HCT116 (cell line): Measurements from ENCODE around the gene MRPL42. TPM values are rescaled to one million over a fixed set of nuclear protein-coding genes. Genes with fewer than 3 reads are reported as not detected.

ENCODE experiments used
- ATAC-seq: fragments of 200-7000 bp; cut with Tn5 transposase; 2 replicates; pipeline ENCODE4 v1.9.1; 2020; ENCODE audit warnings: mild to moderate bottlenecking, moderate library complexity
- BruUV-seq: library from RNA; stranded (reverse); fragments of 400-500 nt; replicated peaks from 2 replicates; lab custom pipeline; 2021; lab: Mats Ljungman, UMichigan
- CTCF ChIA-PET: fragments of 300-600 bp; sonication (Branson Sonifier 250); formaldehyde crosslinking; loops from one replicate; lab custom pipeline; 2021; ENCODE audit warnings: antibody characterized with exemption; lab: Charles Lee
- POLR2A ChIA-PET: fragments of 300-600, 350-600 bp; sonication (Branson Sonifier 250); formaldehyde crosslinking; loops from one replicate; lab custom pipeline; 2021; ENCODE audit warnings: antibody characterized with exemption; lab: Charles Lee
- RAD21 ChIA-PET, 2 experiments: fragments of 300-600 bp; sonication (Branson Sonifier 250); formaldehyde crosslinking; loops; one replicate each; lab custom pipeline; 2023; ENCODE audit warnings: low total read pairs in 2 of 2; ENCODE audit not compliant: uncharacterized antibody in 2 of 2, unreplicated experiment in 2 of 2, low non-redundant PET in 1 of 2; lab: Charles Lee
- DNase-seq: peaks from one replicate; pipeline ENCODE4 v3.0.0-alpha.2; 2010; ENCODE audit warnings: low read depth, low spot score
- H2AFZ ChIP-seq: fragments of 200-600 bp; shearing (Covaris generic), sonication (generic); 2 replicates; pipeline ENCODE4 v1.6.1; 2017; ENCODE audit warnings: low read depth, mixed run types, mixed read lengths, antibody characterized with exemption, low read length; ENCODE audit not compliant: poor library complexity, severe bottlenecking
- H3K27ac ChIP-seq: 2 replicates; pipeline ENCODE4 v1.5.1; 2012; ENCODE audit warnings: low read depth, low read length
- H3K27me3 ChIP-seq: fragments of 200-600 bp; sonication (generic); 2 replicates; pipeline ENCODE4 v1.6.1; 2016; ENCODE audit warnings: mixed run types, low read length, mixed read lengths; ENCODE audit not compliant: insufficient read depth
- H3K36me3 ChIP-seq, 2 experiments: fragments of 200-500 bp in 1 of 2; fragments of 200-600 bp in 1 of 2; sonication (Bioruptor generic) in 1 of 2; sonication (generic) in 1 of 2; 2 replicates each; pipeline versions ENCODE4 v1.5.1 to v1.6.1; 2014 to 2016; ENCODE audit warnings: low read length in 2 of 2, inconsistent platforms in 1 of 2, mixed read lengths in 1 of 2, mixed run types in 1 of 2; ENCODE audit not compliant: insufficient read depth in 2 of 2, control insufficient read depth in 1 of 2
- H3K4me1 ChIP-seq, 2 experiments: fragments of 200-600 bp in 1 of 2; sonication (generic) in 1 of 2; 2 replicates each; pipeline versions ENCODE4 v1.5.1 to v1.6.1; 2012 to 2017; ENCODE audit warnings: low read length in 2 of 2, inconsistent platforms in 1 of 2, mild to moderate bottlenecking in 1 of 2, mixed read lengths in 1 of 2, mixed run types in 1 of 2, moderate library complexity in 1 of 2; ENCODE audit not compliant: insufficient read depth in 2 of 2, control insufficient read depth in 1 of 2
- H3K4me2 ChIP-seq: fragments of 200-600 bp; sonication (generic); 2 replicates; pipeline ENCODE4 v1.6.1; 2017; ENCODE audit warnings: mixed run types, low read length, mixed read lengths
- H3K4me3 ChIP-seq, 2 experiments: fragments of 200-600 bp in 1 of 2; sonication (generic) in 1 of 2; replicated peaks in 1 of 2; 2 replicates each; pipeline ENCODE4 v1.5.1; 2011 to 2016; ENCODE audit warnings: low read length in 2 of 2, control low read depth in 1 of 2, low read depth in 1 of 2, mild to moderate bottlenecking in 1 of 2, mixed read lengths in 1 of 2, mixed run types in 1 of 2
- H3K79me2 ChIP-seq: fragments of 200-600 bp; sonication (generic); 2 replicates; pipeline ENCODE4 v1.6.1; 2017; ENCODE audit warnings: mild to moderate bottlenecking, mixed run types, low read length, moderate library complexity, mixed read lengths; ENCODE audit not compliant: insufficient read depth
- H3K9ac ChIP-seq: fragments of 200-600 bp; sonication (generic); 2 replicates; pipeline ENCODE4 v1.6.1; 2016; ENCODE audit warnings: low read length, mixed read lengths
- H3K9me2 ChIP-seq: fragments of 200-600 bp; sonication (generic), shearing (Covaris generic); 2 replicates; pipeline ENCODE4 v1.6.1; 2017; ENCODE audit warnings: mixed run types, mild to moderate bottlenecking, moderate library complexity; ENCODE audit not compliant: insufficient read depth
- H3K9me3 ChIP-seq, 2 experiments: fragments of 200-500 bp in 1 of 2; fragments of 200-600 bp in 1 of 2; sonication (Bioruptor generic) in 1 of 2; sonication (generic) in 1 of 2; 2 replicates each; pipeline ENCODE4 v1.6.1; 2014 to 2017; ENCODE audit warnings: low read length in 2 of 2, mixed read lengths in 2 of 2, inconsistent platforms in 1 of 2, low read depth in 1 of 2, mild to moderate bottlenecking in 1 of 2, mixed run types in 1 of 2, moderate library complexity in 1 of 2; ENCODE audit not compliant: control insufficient read depth in 1 of 2, insufficient read depth in 1 of 2
- H4K20me1 ChIP-seq: fragments of 200-600 bp; sonication (generic), shearing (Covaris generic); 2 replicates; pipeline ENCODE4 v1.6.1; 2017; ENCODE audit warnings: mixed run types, mild to moderate bottlenecking, moderate library complexity; ENCODE audit not compliant: insufficient read depth
- ELF1 ChIP-seq: IDR thresholded peaks from 2 replicates; pipeline ENCODE4 v1.6.1; 2012; ENCODE audit warnings: low read depth, borderline replicate concordance
- FOSL1 ChIP-seq: IDR thresholded peaks from 2 replicates; pipeline ENCODE4 v1.6.1; 2012; ENCODE audit warnings: low read depth
- MAX ChIP-seq: IDR thresholded peaks from 2 replicates; pipeline ENCODE4 v1.6.1; 2012
- POLR2AphosphoS5 ChIP-seq: IDR thresholded peaks from 2 replicates; pipeline ENCODE4 v1.6.1; 2011; ENCODE audit warnings: mild to moderate bottlenecking, low read depth, low read length, moderate library complexity
- REST ChIP-seq: IDR thresholded peaks from 2 replicates; pipeline ENCODE4 v1.6.1; 2012; ENCODE audit warnings: low read depth
- intact Hi-C: fragments of 100-400 bp; cut with micrococcal nuclease; formaldehyde crosslinking; loops from 2 replicates; pipeline ENCODE4 v1.10.0; 2022
- total RNA-seq: library from RNA; stranded (reverse); gene quantifications from one replicate; pipeline ENCODE4 v1.2.1, GENCODE V29; 2021; ENCODE audit not compliant: unreplicated experiment

The MRPL42 gene
- total RNA-seq, 1 experiment from 2014 or later = 120 TPM

GRCh38 chr12:93549174-93549573 lies 81.9 kb downstream of the MRPL42 start:
- Histone ChIP-seq H3K36me3 (no peaks in the 10 kb centered on the region), H3K79me2 (no peaks in the 10 kb centered on the region), H4K20me1 (no peaks in the 10 kb centered on the region), H3K9me3 (no peaks in the 10 kb centered on the region), H3K27ac (no peak overlapping the region), H3K4me2 (no peak overlapping the region), H3K9me2 (no peaks in the 10 kb centered on the region), H3K4me3 (no peak overlapping the region), H3K27me3 (no peaks in the 10 kb centered on the region), H3K4me1 (no peaks in the 10 kb centered on the region), H3K9ac (no peak overlapping the region), H2AFZ (no peak overlapping the region)
- ChIA-PET RAD21 (no interaction called here), CTCF (interaction anchor here (1.5 kb wide), 2 partner anchors 46 to 553 kb away, joined by 3 read pairs; no protein-coding TSS in a partner anchor), POLR2A (no interaction called here)
- ATAC-seq (no peak), DNase-seq (no peak)
- BruUV-seq = no TSS peak
- no peak for TF ChIP-seq MAX
- no peak for TF ChIP-seq POLR2AphosphoS5
- no peak for TF ChIP-seq ELF1
- no peak for TF ChIP-seq FOSL1
- no peak for TF ChIP-seq REST
- intact Hi-C loops = no loop called here
